DND-41 (cell line): ENCODE results near the gene S100A14.

Experiments
- ATAC-seq: fragments of 200-7000 bp; cut with Tn5 transposase; 3 replicates; pipeline ENCODE4 v1.9.1; 2021; ENCODE audit warnings: low read depth; ENCODE audit not compliant: insufficient read depth
- DNase-seq: peaks from one replicate; pipeline ENCODE4 v3.0.0-alpha.2; 2020
- H2AFZ ChIP-seq: 2 replicates; pipeline ENCODE4 v1.6.0; 2012; ENCODE audit warnings: low read depth, low read length
- H3K27ac ChIP-seq: 2 replicates; pipeline ENCODE4 v1.5.1; 2012; ENCODE audit warnings: low read length, inconsistent platforms
- H3K27me3 ChIP-seq: fragments of 200-600 bp; sonication (generic); 2 replicates; pipeline ENCODE4 v1.6.0; 2012; ENCODE audit warnings: low read length, mild to moderate bottlenecking, inconsistent platforms; ENCODE audit not compliant: insufficient read depth, poor library complexity
- H3K36me3 ChIP-seq: 2 replicates; pipeline ENCODE4 v1.5.1; 2012; ENCODE audit warnings: low read length, inconsistent platforms; ENCODE audit not compliant: insufficient read depth
- H3K4me1 ChIP-seq: 2 replicates; pipeline ENCODE4 v1.5.1; 2012; ENCODE audit warnings: mild to moderate bottlenecking, low read length; ENCODE audit not compliant: insufficient read depth
- H3K4me2 ChIP-seq: 2 replicates; pipeline ENCODE4 v1.6.0; 2012; ENCODE audit warnings: mild to moderate bottlenecking, moderate library complexity, low read length, inconsistent platforms; ENCODE audit not compliant: insufficient read depth
- H3K4me3 ChIP-seq, 2 experiments: fragments of 200-600 bp in 1 of 2; shearing (Covaris generic) in 1 of 2; 2 replicates each; pipeline ENCODE4 v1.5.1; 2012 to 2016; ENCODE audit warnings: inconsistent platforms in 2 of 2, low read length in 2 of 2, mild to moderate bottlenecking in 2 of 2, low read depth in 1 of 2, moderate library complexity in 1 of 2
- H3K79me2 ChIP-seq: 2 replicates; pipeline ENCODE4 v1.6.0; 2012; ENCODE audit warnings: low read length, inconsistent platforms; ENCODE audit not compliant: insufficient read depth
- H3K9ac ChIP-seq: 2 replicates; pipeline ENCODE4 v1.6.0; 2012; ENCODE audit warnings: low read depth, mild to moderate bottlenecking, inconsistent platforms, low read length, moderate library complexity
- H3K9me3 ChIP-seq: 2 replicates; pipeline ENCODE4 v1.5.1; 2012; ENCODE audit warnings: low read length, moderate library complexity, mild to moderate bottlenecking, inconsistent platforms; ENCODE audit not compliant: insufficient read depth, severe bottlenecking
- H4K20me1 ChIP-seq: 2 replicates; pipeline ENCODE4 v1.6.0; 2012; ENCODE audit warnings: low read length; ENCODE audit not compliant: insufficient read depth
- CTCF ChIP-seq: IDR thresholded peaks from 2 replicates; pipeline ENCODE4 v1.5.1; 2012; ENCODE audit warnings: borderline replicate concordance, low read length, moderate library complexity, mild to moderate bottlenecking; ENCODE audit not compliant: poor library complexity, severe bottlenecking; ENCODE audit errors: extremely low read depth
- EZH2 ChIP-seq: IDR thresholded peaks from 3 replicates; pipeline ENCODE4 v1.6.1; 2012; ENCODE audit warnings: borderline replicate concordance, low read depth, mild to moderate bottlenecking, moderate library complexity, low read length, inconsistent platforms; ENCODE audit not compliant: severe bottlenecking

Gene S100A14

GRCh38 chr1:153627715-153628626, 11.8 kb upstream of the S100A14 start, which contains the start of gene S100A1:
S100A1 (plus strand) TSS chr1:153628434; CDS start chr1:153630522, 2,088 bp downstream.
- TF ChIP-seq CTCF (no peak), EZH2 (no peak)
- Histone ChIP-seq H3K4me3 (no peak within 1 kb of the TSS), H3K4me2 (no peak within 1 kb of the TSS), H3K79me2 (no peaks in the 10 kb centered on the region), H3K27ac (no peak within 1 kb of the TSS), H3K27me3 (no peaks in the 10 kb centered on the region), H4K20me1 (no peaks in the 10 kb centered on the region), H2AFZ (no peak within 1 kb of the TSS), H3K4me1 (no peaks in the 10 kb centered on the region), H3K9ac (no peak within 1 kb of the TSS), H3K36me3 (no peaks in the 10 kb centered on the region), H3K9me3 (no peaks in the 10 kb centered on the region)
- DNase-seq (no peak), ATAC-seq (no peak)

- ATAC-seq: no peak
- H3K9me3 ChIP-seq: no peaks in the 10 kb centered on the region
- H2AFZ ChIP-seq: no peak within 1 kb of the TSS
- no peaks in the 10 kb centered on the region for H3K79me2 ChIP-seq
- no peaks in the 10 kb centered on the region for H3K36me3 ChIP-seq
- no peaks in the 10 kb centered on the region for H3K27me3 ChIP-seq
- no peak within 1 kb of the TSS for H3K9ac ChIP-seq
- no peak for DNase-seq
- TF ChIP-seq CTCF (no peak), EZH2 (no peak)
- no peaks in the 10 kb centered on the region for H4K20me1 ChIP-seq
- no peak within 1 kb of the TSS for H3K27ac ChIP-seq
- H3K4me2 ChIP-seq: no peak within 1 kb of the TSS
- no peaks in the 10 kb centered on the region for H3K4me1 ChIP-seq
- no peak within 1 kb of the TSS for H3K4me3 ChIP-seq
Measured at GRCh38 chr1:153626904-153627714, 11.0 kb upstream of the S100A14 start, which contains the start of gene S100A13. S100A13 (minus strand) TSS chr1:153627505; CDS start chr1:153626472, 1,033 bp downstream.

GRCh38 chr1:153626477-153626903, 10.4 kb upstream of the S100A14 start:
- Histone ChIP-seq H2AFZ (no peak overlapping the region), H3K79me2 (no peaks in the 10 kb centered on the region), H3K9me3 (no peaks in the 10 kb centered on the region), H3K4me1 (no peaks in the 10 kb centered on the region), H3K9ac (no peak overlapping the region), H3K27ac (no peak overlapping the region), H4K20me1 (no peaks in the 10 kb centered on the region), H3K27me3 (no peaks in the 10 kb centered on the region), H3K4me2 (no peak overlapping the region), H3K36me3 (no peaks in the 10 kb centered on the region), H3K4me3 (no peak overlapping the region)
- no peak for TF ChIP-seq CTCF
- DNase-seq: no peak
- no peak for ATAC-seq
